H9 (cell line): ENCODE results near the gene SWI5. TPM values are rescaled to one million over a fixed set of nuclear protein-coding genes. Genes with fewer than 3 reads are reported as not detected.

Experiments
- DNase-seq: peaks from one replicate; pipeline ENCODE4 v3.0.0-alpha.2; 2017
- H2AFZ ChIP-seq: one replicate; pipeline ENCODE4 v1.6.1; 2013; ENCODE audit warnings: mild to moderate bottlenecking, low read length, control low read depth, moderate library complexity
- H2AK5ac ChIP-seq: 2 replicates; pipeline ENCODE4 v1.6.1; 2013; ENCODE audit warnings: low read length, control low read depth, mixed read lengths; ENCODE audit not compliant: insufficient read length
- H2BK120ac ChIP-seq: one replicate; pipeline ENCODE4 v1.6.1; 2013; ENCODE audit warnings: low read depth, mild to moderate bottlenecking, low read length, control low read depth, inconsistent platforms; ENCODE audit not compliant: poor library complexity, severe bottlenecking
- H2BK12ac ChIP-seq: 2 replicates; pipeline ENCODE4 v1.6.1; 2013; ENCODE audit warnings: low read length, control low read depth, mixed read lengths, low read depth; ENCODE audit not compliant: insufficient read length
- H2BK15ac ChIP-seq: 2 replicates; pipeline ENCODE4 v1.6.1; 2013; ENCODE audit warnings: low read depth, low read length, control low read depth
- H2BK20ac ChIP-seq: one replicate; pipeline ENCODE4 v1.6.1; 2013; ENCODE audit warnings: low read depth, mild to moderate bottlenecking, low read length, control low read depth, inconsistent platforms; ENCODE audit not compliant: poor library complexity, severe bottlenecking
- H2BK5ac ChIP-seq: 2 replicates; pipeline ENCODE4 v1.6.1; 2013; ENCODE audit warnings: low read length, control low read depth, mixed read lengths; ENCODE audit not compliant: insufficient read length
- H3K14ac ChIP-seq: 2 replicates; pipeline ENCODE4 v1.6.1; 2013; ENCODE audit warnings: low read length, control low read depth; ENCODE audit not compliant: insufficient read depth
- H3K18ac ChIP-seq: 2 replicates; pipeline ENCODE4 v1.6.1; 2013; ENCODE audit warnings: low read depth, mild to moderate bottlenecking, mixed read lengths, low read length, control low read depth; ENCODE audit not compliant: insufficient read length
- H3K23ac ChIP-seq: 2 replicates; pipeline ENCODE4 v1.6.1; 2013; ENCODE audit warnings: low read length, control low read depth, mixed read lengths, low read depth; ENCODE audit not compliant: insufficient read length
- H3K23me2 ChIP-seq: 2 replicates; pipeline ENCODE4 v1.6.1; 2013; ENCODE audit warnings: low read depth, mild to moderate bottlenecking, mixed read lengths, low read length, control low read depth; ENCODE audit not compliant: insufficient read length, poor library complexity, severe bottlenecking
- H3K27ac ChIP-seq: 2 replicates; pipeline ENCODE4 v1.5.1; 2013; ENCODE audit warnings: low read length, control low read depth, mixed read lengths, low read depth; ENCODE audit not compliant: insufficient read length
- H3K27me3 ChIP-seq: 2 replicates; pipeline ENCODE4 v1.6.1; 2013; ENCODE audit warnings: low read length, control low read depth, inconsistent platforms; ENCODE audit not compliant: insufficient read depth
- H3K4ac ChIP-seq: 2 replicates; pipeline ENCODE4 v1.6.1; 2013; ENCODE audit warnings: low read depth, mild to moderate bottlenecking, control low read depth, inconsistent platforms, low read length, moderate library complexity
- H3K4me1 ChIP-seq: 2 replicates; pipeline ENCODE4 v1.6.1; 2013; ENCODE audit warnings: low read length, control low read depth, inconsistent platforms; ENCODE audit not compliant: insufficient read depth
- H3K4me2 ChIP-seq: 2 replicates; pipeline ENCODE4 v1.6.1; 2013; ENCODE audit warnings: low read length, control low read depth, mixed read lengths; ENCODE audit not compliant: insufficient read length, insufficient read depth
- H3K56ac ChIP-seq: 2 replicates; pipeline ENCODE4 v1.6.1; 2013; ENCODE audit warnings: low read depth, mild to moderate bottlenecking, mixed read lengths, low read length, control low read depth; ENCODE audit not compliant: insufficient read length
- H3K79me1 ChIP-seq: 2 replicates; pipeline ENCODE4 v1.6.1; 2013; ENCODE audit warnings: low read depth, mild to moderate bottlenecking, moderate library complexity, low read length, control low read depth, inconsistent platforms; ENCODE audit not compliant: insufficient read depth, poor library complexity, severe bottlenecking
- H3K79me2 ChIP-seq: 2 replicates; pipeline ENCODE4 v1.6.1; 2013; ENCODE audit warnings: low read length, control low read depth, inconsistent platforms; ENCODE audit not compliant: insufficient read depth
- H3K9ac ChIP-seq: 2 replicates; pipeline ENCODE4 v1.6.1; 2013; ENCODE audit warnings: low read length, control low read depth, mixed read lengths; ENCODE audit not compliant: insufficient read length; ENCODE audit errors: extremely low read depth
- H3K9me3 ChIP-seq: one replicate; pipeline ENCODE4 v1.6.1; 2013; ENCODE audit warnings: low read depth, low read length, inconsistent platforms; ENCODE audit not compliant: control insufficient read depth
- H3T11ph ChIP-seq: one replicate; pipeline ENCODE4 v1.6.1; 2013; ENCODE audit warnings: mild to moderate bottlenecking, low read length, control low read depth, inconsistent platforms
- H4K20me1 ChIP-seq: one replicate; pipeline ENCODE4 v1.6.1; 2013; ENCODE audit not compliant: control insufficient read depth, insufficient read length, insufficient read depth
- H4K5ac ChIP-seq: 2 replicates; pipeline ENCODE4 v1.6.1; 2013; ENCODE audit warnings: low read depth, mild to moderate bottlenecking, mixed read lengths, low read length, control low read depth; ENCODE audit not compliant: insufficient read length
- H4K8ac ChIP-seq: replicated peaks from 2 replicates; pipeline ENCODE4 v1.6.1; 2013; ENCODE audit warnings: low read length, control low read depth, mixed read lengths, low read depth; ENCODE audit not compliant: insufficient read length
- H4K91ac ChIP-seq: 2 replicates; pipeline ENCODE4 v1.6.1; 2013; ENCODE audit warnings: low read depth, mild to moderate bottlenecking, moderate library complexity, mixed read lengths, low read length, control low read depth; ENCODE audit not compliant: insufficient read length
- H3K27ac Mint-ChIP-seq, 3 experiments: 2 replicates in 2 of 3; 3 replicates in 1 of 3; pipeline ENCODE4 v1.8.0; 2020 to 2021; ENCODE audit warnings: mixed read lengths in 3 of 3, mild to moderate bottlenecking in 1 of 3, moderate library complexity in 1 of 3
- H3K27me3 Mint-ChIP-seq: 2 replicates; pipeline ENCODE4 v1.8.0; 2021; ENCODE audit warnings: low read depth, mild to moderate bottlenecking, moderate library complexity, mixed read lengths
- H3K36me3 Mint-ChIP-seq, 3 experiments: 2 replicates in 2 of 3; 3 replicates in 1 of 3; pipeline ENCODE4 v1.8.0; 2020 to 2021; ENCODE audit warnings: low read depth in 3 of 3, mixed read lengths in 3 of 3; ENCODE audit not compliant: insufficient read depth in 1 of 3
- H3K4me1 Mint-ChIP-seq, 2 experiments: 2 replicates each; pipeline ENCODE4 v1.8.0; 2020; ENCODE audit warnings: mixed read lengths in 2 of 2
- H3K4me3 Mint-ChIP-seq, 2 experiments: 2 replicates in 1 of 2; 3 replicates in 1 of 2; pipeline ENCODE4 v1.8.0; 2020 to 2021; ENCODE audit warnings: mild to moderate bottlenecking in 2 of 2, mixed read lengths in 2 of 2, moderate library complexity in 1 of 2
- H3K9me3 Mint-ChIP-seq, 2 experiments: 2 replicates in 1 of 2; 3 replicates in 1 of 2; pipeline ENCODE4 v1.8.0; 2020; ENCODE audit warnings: mild to moderate bottlenecking in 2 of 2, mixed read lengths in 2 of 2, moderate library complexity in 1 of 2
- WGBS: extraction: QIAGEN DNeasy Blood & Tissue Kit; methylation state at CpG from one replicate; pipeline ENCODE4 v1.1.7; 2013; ENCODE audit warnings: missing lambda C conversion rate, low lambda C conversion rate, mixed read lengths; ENCODE audit not compliant: insufficient read length; ENCODE audit errors: extremely low coverage; 5-methylcytosine and 5-hydroxymethylcytosine counted together
- total RNA-seq: library from RNA; stranded (reverse); gene quantifications from 2 replicates; pipeline ENCODE4 v1.2.1, GENCODE V29; 2021
- TF ChIP-seq, protein P1 (sequence below): fragments of 200-600 bp; sonication (generic); conservative IDR thresholded peaks from 3 replicates; pipeline ENCODE4 v1.8.0; 2021; ENCODE audit warnings: antibody characterized with exemption, mild to moderate bottlenecking

The SWI5 gene
- total RNA-seq, 1 experiment from 2014 or later = 25.6 TPM

DNA sequence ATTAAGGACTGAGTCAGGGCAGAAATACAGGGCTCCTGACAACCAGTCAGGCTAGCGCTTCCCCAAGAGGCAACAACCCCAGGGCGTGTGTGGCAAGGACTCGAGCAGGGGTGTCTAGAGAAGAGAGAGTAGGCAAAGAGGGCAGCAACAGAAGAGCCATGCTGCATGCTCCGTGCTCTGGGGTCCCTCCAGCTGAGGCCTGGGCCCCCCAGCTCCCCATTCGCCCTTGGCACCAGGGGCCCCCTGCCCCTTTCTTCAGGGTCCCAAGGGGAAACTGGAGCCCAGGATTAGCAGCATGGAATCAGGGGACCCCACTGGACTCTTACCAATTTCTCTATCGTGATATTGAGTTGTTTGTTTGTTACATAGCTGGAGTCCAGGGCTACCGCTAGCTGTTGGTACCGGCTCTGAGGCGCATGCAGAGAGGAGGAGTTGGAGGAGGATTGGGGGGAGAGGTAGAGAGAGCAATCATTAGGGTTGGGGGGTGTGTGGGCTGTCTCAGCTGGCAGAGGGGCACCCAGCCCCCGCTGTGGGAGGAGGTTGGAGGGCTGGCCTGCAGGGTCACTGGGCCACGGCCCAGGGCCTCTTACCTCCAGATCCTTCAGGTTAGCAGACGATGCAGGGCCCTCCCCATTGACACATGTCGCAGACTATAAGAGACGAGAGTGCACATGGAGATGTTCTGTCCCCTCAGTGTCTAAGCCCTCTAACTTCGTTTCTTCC is 9.0 kb upstream of the SWI5 start:
- Histone ChIP-seq H2BK12ac (no peak overlapping the region), H3K18ac (no peak overlapping the region), H2AFZ (no peak overlapping the region), H2BK15ac (no peak overlapping the region), H4K8ac (no peak overlapping the region), H2BK20ac (no peak overlapping the region), H4K5ac (no peak overlapping the region), H3K27me3 (no peaks in the 10 kb centered on the region), H2BK120ac (no peak overlapping the region), H2AK5ac (no peak overlapping the region), H3K9me3 (no peaks in the 10 kb centered on the region), H3K23me2 (no peaks in the 10 kb centered on the region), H3K79me1 (no peaks in the 10 kb centered on the region), H3K4me1 (no peaks in the 10 kb centered on the region), H3K56ac (no peak overlapping the region), H4K20me1 (no peaks in the 10 kb centered on the region), H3K27ac (no peak overlapping the region), H4K91ac (no peak overlapping the region), H3K79me2 (no peaks in the 10 kb centered on the region), H3K4me2 (no peak overlapping the region), H3K23ac (no peak overlapping the region), H2BK5ac (no peak overlapping the region), H3K9ac (no peak overlapping the region), H3K4ac (no peak overlapping the region), H3K14ac (no peak overlapping the region), H3T11ph (no peak overlapping the region)
- H3K4me1 Mint-ChIP-seq = no peaks in the 10 kb centered on the region
- no CpG with 5 or more reads among the region's 15 CpGs for WGBS
- no peak for DNase-seq
- H3K27ac Mint-ChIP-seq = peak overlapping the region in 1 of 3 experiments; percentile 67; a peak in 2 of 7 replicates
- TF ChIP-seq, protein P1, sequence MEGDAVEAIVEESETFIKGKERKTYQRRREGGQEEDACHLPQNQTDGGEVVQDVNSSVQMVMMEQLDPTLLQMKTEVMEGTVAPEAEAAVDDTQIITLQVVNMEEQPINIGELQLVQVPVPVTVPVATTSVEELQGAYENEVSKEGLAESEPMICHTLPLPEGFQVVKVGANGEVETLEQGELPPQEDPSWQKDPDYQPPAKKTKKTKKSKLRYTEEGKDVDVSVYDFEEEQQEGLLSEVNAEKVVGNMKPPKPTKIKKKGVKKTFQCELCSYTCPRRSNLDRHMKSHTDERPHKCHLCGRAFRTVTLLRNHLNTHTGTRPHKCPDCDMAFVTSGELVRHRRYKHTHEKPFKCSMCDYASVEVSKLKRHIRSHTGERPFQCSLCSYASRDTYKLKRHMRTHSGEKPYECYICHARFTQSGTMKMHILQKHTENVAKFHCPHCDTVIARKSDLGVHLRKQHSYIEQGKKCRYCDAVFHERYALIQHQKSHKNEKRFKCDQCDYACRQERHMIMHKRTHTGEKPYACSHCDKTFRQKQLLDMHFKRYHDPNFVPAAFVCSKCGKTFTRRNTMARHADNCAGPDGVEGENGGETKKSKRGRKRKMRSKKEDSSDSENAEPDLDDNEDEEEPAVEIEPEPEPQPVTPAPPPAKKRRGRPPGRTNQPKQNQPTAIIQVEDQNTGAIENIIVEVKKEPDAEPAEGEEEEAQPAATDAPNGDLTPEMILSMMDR = no peak
- peaks cover 15 to 51% (median 46%) of the 10 kb centered on the region in 3 experiments; a peak in 6 of 7 replicates for H3K36me3 Mint-ChIP-seq
- H3K27me3 Mint-ChIP-seq = no peaks in the 10 kb centered on the region; the same call in 1 of the 2 replicates
- H3K4me3 Mint-ChIP-seq = no peak overlapping the region; a peak in 1 of 5 replicates
- H3K9me3 Mint-ChIP-seq = no peaks in the 10 kb centered on the region
